HG03439 (cell line): ENCODE measurements around the gene RHOV.

Experiments used
- ATAC-seq: cut with Tn5 transposase; IDR thresholded peaks from one replicate; pipeline ENCODE4 v1.9.1; 2021; ENCODE audit warnings: mild to moderate bottlenecking, moderate library complexity; ENCODE audit not compliant: unreplicated experiment

The RHOV gene

GRCh38 chr15:40873694-40874561 lies at the start of gene RHOV:
TSS of gene RHOV (minus strand) at chr15:40874234. CDS start at chr15:40874139, 95 bp downstream.
- ATAC-seq: peak; percentile 51

- no peak for ATAC-seq
Measured at GRCh38 chr15:40923551-40923950, 49.5 kb upstream of the RHOV start.

- ATAC-seq: no peak
Measured at GRCh38 chr15:40922608-40923005, 48.6 kb upstream of the RHOV start.

- ATAC-seq: no peak
Measured at GRCh38 chr15:40921949-40922607, 48.0 kb upstream of the RHOV start.

GRCh38 chr15:40918799-40919392 lies 44.9 kb upstream of the RHOV start:
- ATAC-seq: no peak

- no peak for ATAC-seq
Measured at GRCh38 chr15:40918146-40918798, 44.2 kb upstream of the RHOV start.

GRCh38 chr15:40917585-40917984 lies 43.6 kb upstream of the RHOV start:
- no peak for ATAC-seq

- ATAC-seq: no peak
Measured at GRCh38 chr15:40915679-40916078, 41.6 kb upstream of the RHOV start.

- no peak for ATAC-seq
Measured at GRCh38 chr15:40915116-40915661, 41.2 kb upstream of the RHOV start.

GRCh38 chr15:40914486-40914885 lies 40.5 kb upstream of the RHOV start:
- no peak for ATAC-seq

GRCh38 chr15:40914013-40914412 lies 40.0 kb upstream of the RHOV start:
- ATAC-seq: no peak

- ATAC-seq: no peak
Measured at GRCh38 chr15:40912478-40912877, 38.4 kb upstream of the RHOV start.

- ATAC-seq: no peak
Measured at GRCh38 chr15:40911693-40912092, 37.7 kb upstream of the RHOV start.

GRCh38 chr15:40911141-40911540 lies 37.1 kb upstream of the RHOV start:
- no peak for ATAC-seq

- ATAC-seq: no peak
Measured at GRCh38 chr15:40909662-40910630, 35.9 kb upstream of the RHOV start.

- ATAC-seq: no peak
Measured at GRCh38 chr15:40908095-40908494, 34.1 kb upstream of the RHOV start.

- ATAC-seq: no peak
Measured at GRCh38 chr15:40906991-40907802, 33.2 kb upstream of the RHOV start.

GRCh38 chr15:40906091-40906990 lies 32.3 kb upstream of the RHOV start:
- peak; percentile 46 for ATAC-seq
